GM19467 (cell line): Measurements from ENCODE around the gene AGBL4.

Source experiments
- ATAC-seq: cut with Tn5 transposase; IDR thresholded peaks from one replicate; pipeline ENCODE4 v1.9.1; 2021; ENCODE audit warnings: mild to moderate bottlenecking, moderate library complexity; ENCODE audit not compliant: unreplicated experiment

Gene AGBL4

GRCh38 chr1:48673332-48674105, 1350.2 kb downstream of the AGBL4 start:
- ATAC-seq: no peak

- no peak for ATAC-seq
Observed at GRCh38 chr1:48671578-48671977, 1352.2 kb downstream of the AGBL4 start.

GRCh38 chr1:48670234-48671020, 1353.3 kb downstream of the AGBL4 start:
- ATAC-seq: no peak

GRCh38 chr1:48668339-48668738, 1355.4 kb downstream of the AGBL4 start:
- no peak for ATAC-seq

- no peak for ATAC-seq
Observed at GRCh38 chr1:48667782-48668181, 1356.0 kb downstream of the AGBL4 start.

GRCh38 chr1:48665708-48666407, 1357.9 kb downstream of the AGBL4 start:
- ATAC-seq: no peak

GRCh38 chr1:48661726-48662463, 1361.9 kb downstream of the AGBL4 start:
- no peak for ATAC-seq

GRCh38 chr1:48659801-48660200, 1364.0 kb downstream of the AGBL4 start:
- ATAC-seq: no peak

GRCh38 chr1:48657413-48657812, 1366.3 kb downstream of the AGBL4 start:
- no peak for ATAC-seq

GRCh38 chr1:48654606-48655210, 1369.0 kb downstream of the AGBL4 start:
- no peak for ATAC-seq

GRCh38 chr1:48652334-48652733, 1371.4 kb downstream of the AGBL4 start:
- no peak for ATAC-seq

- no peak for ATAC-seq
Observed at GRCh38 chr1:48649880-48650279, 1373.9 kb downstream of the AGBL4 start.

- ATAC-seq: no peak
Observed at GRCh38 chr1:48645883-48646282, 1377.9 kb downstream of the AGBL4 start.

- no peak for ATAC-seq
Observed at GRCh38 chr1:48644905-48645605, 1378.7 kb downstream of the AGBL4 start.

GRCh38 chr1:48644190-48644900, 1379.4 kb downstream of the AGBL4 start:
- ATAC-seq: no peak

- no peak for ATAC-seq
Observed at GRCh38 chr1:48643193-48643592, 1380.6 kb downstream of the AGBL4 start.

GRCh38 chr1:48640836-48641492, 1382.8 kb downstream of the AGBL4 start:
- no peak for ATAC-seq

GRCh38 chr1:48629867-48630266, 1393.9 kb downstream of the AGBL4 start:
- no peak for ATAC-seq

- ATAC-seq: no peak
Observed at GRCh38 chr1:48627486-48627885, 1396.3 kb downstream of the AGBL4 start.
